Measurements from ENCODE around the gene ASCL2.

The ASCL2 gene

GRCh38 chr11:2307501-2308331, 37.3 kb upstream of the ASCL2 start:
- no peak for DNase-seq

- no peak for DNase-seq
These were observed 36.6 kb upstream of the ASCL2 start for GRCh38 chr11:2306877-2307500.

GRCh38 chr11:2306452-2306823, 36.0 kb upstream of the ASCL2 start:
- no peak for DNase-seq

- DNase-seq, result no peak
These were observed 35.5 kb upstream of the ASCL2 start for GRCh38 chr11:2305788-2306451.

- peak in 1 of 2 experiments; percentile 8 for DNase-seq
These were observed 34.9 kb upstream of the ASCL2 start for GRCh38 chr11:2305140-2305778.

GRCh38 chr11:2304506-2305139, 34.2 kb upstream of the ASCL2 start:
- DNase-seq, result no peak

GRCh38 chr11:2303627-2304505, 33.5 kb upstream of the ASCL2 start:
- DNase-seq, result no peak

- DNase-seq, result no peak
These were observed 32.7 kb upstream of the ASCL2 start for GRCh38 chr11:2302896-2303626.

- DNase-seq, result no peak
These were observed 32.0 kb upstream of the ASCL2 start for GRCh38 chr11:2302306-2302895.

GRCh38 chr11:2301631-2302305, 31.4 kb upstream of the ASCL2 start, which contains the start of the genes C11orf21 and TSPAN32:
Gene C11orf21 (minus strand): TSS chr11:2301918. CDS start chr11:2301808, 110 bp downstream.
Gene TSPAN32 (plus strand): TSS chr11:2302013. CDS start chr11:2302150, 137 bp downstream.
- no peak for DNase-seq

- no peak for DNase-seq
These were observed 30.7 kb upstream of the ASCL2 start for GRCh38 chr11:2300936-2301630.

GRCh38 chr11:2300290-2300935, 30.0 kb upstream of the ASCL2 start:
- DNase-seq, result no peak

- no peak for DNase-seq
These were observed 29.4 kb upstream of the ASCL2 start for GRCh38 chr11:2299773-2300172.

- peak in 1 of 2 experiments; percentile 8 for DNase-seq
These were observed 28.7 kb upstream of the ASCL2 start for GRCh38 chr11:2298795-2299761.

GRCh38 chr11:2298131-2298794, 27.9 kb upstream of the ASCL2 start:
- DNase-seq, result no peak

- DNase-seq, result no peak
These were observed 27.2 kb upstream of the ASCL2 start for GRCh38 chr11:2297623-2298030.

All from SHP77 (cell line).